Activated B cell treated with CpG ODN at 0.5 μM for 24 hours (primary cell): Measurements from ENCODE around the gene TRPC4. TPM values are rescaled to one million over a fixed set of nuclear protein-coding genes. Genes with fewer than 3 reads are reported as not detected.

Experiments used
- ATAC-seq: fragments of 200-7000 bp; cut with Tn5 transposase; one replicate; pipeline ENCODE4 v1.10.0; 2021; ENCODE audit warnings: low read depth, mild to moderate bottlenecking, moderate library complexity
- CTCF ChIA-PET: fragments of 350-600 bp; sonication (Branson Sonifier 250); formaldehyde crosslinking; loops from one replicate; lab custom pipeline; 2021; ENCODE audit warnings: antibody characterized with exemption; lab: Charles Lee
- POLR2A ChIA-PET: fragments of 350-600 bp; sonication (Branson Sonifier 250); formaldehyde crosslinking; loops from one replicate; lab custom pipeline; 2021; ENCODE audit warnings: antibody characterized with exemption; lab: Charles Lee
- DNase-seq: peaks from one replicate; pipeline ENCODE4 v3.0.0; 2022
- H3K27ac Mint-ChIP-seq: one replicate; pipeline ENCODE4 v1.8.0; 2020; ENCODE audit warnings: mixed read lengths
- H3K27me3 Mint-ChIP-seq: one replicate; pipeline ENCODE4 v1.8.0; 2021; ENCODE audit warnings: mixed read lengths
- H3K36me3 Mint-ChIP-seq: one replicate; pipeline ENCODE4 v1.8.0; 2021; ENCODE audit warnings: low read depth, mixed read lengths
- H3K4me1 Mint-ChIP-seq: one replicate; pipeline ENCODE4 v1.8.0; 2021; ENCODE audit warnings: mixed read lengths
- H3K4me3 Mint-ChIP-seq: one replicate; pipeline ENCODE4 v1.8.0; 2020; ENCODE audit warnings: mild to moderate bottlenecking, mixed read lengths
- H3K9me3 Mint-ChIP-seq: one replicate; pipeline ENCODE4 v1.8.0; 2020; ENCODE audit warnings: mixed read lengths
- intact Hi-C: fragments of 100-400 bp; cut with micrococcal nuclease; formaldehyde crosslinking; loops from one replicate; pipeline ENCODE4 v1.15.1; 2024
- total RNA-seq: library from RNA; stranded (reverse); gene quantifications from 2 replicates; pipeline ENCODE4 v1.2.3, GENCODE V29; 2022
- TF ChIP-seq, protein P1 (sequence below): fragments of 200-600 bp; IDR thresholded peaks from one replicate; pipeline ENCODE4 v1.8.0; 2022; ENCODE audit warnings: antibody characterized with exemption, mild to moderate bottlenecking

Gene TRPC4
- total RNA-seq, result not detected in 2 replicates

DNA sequence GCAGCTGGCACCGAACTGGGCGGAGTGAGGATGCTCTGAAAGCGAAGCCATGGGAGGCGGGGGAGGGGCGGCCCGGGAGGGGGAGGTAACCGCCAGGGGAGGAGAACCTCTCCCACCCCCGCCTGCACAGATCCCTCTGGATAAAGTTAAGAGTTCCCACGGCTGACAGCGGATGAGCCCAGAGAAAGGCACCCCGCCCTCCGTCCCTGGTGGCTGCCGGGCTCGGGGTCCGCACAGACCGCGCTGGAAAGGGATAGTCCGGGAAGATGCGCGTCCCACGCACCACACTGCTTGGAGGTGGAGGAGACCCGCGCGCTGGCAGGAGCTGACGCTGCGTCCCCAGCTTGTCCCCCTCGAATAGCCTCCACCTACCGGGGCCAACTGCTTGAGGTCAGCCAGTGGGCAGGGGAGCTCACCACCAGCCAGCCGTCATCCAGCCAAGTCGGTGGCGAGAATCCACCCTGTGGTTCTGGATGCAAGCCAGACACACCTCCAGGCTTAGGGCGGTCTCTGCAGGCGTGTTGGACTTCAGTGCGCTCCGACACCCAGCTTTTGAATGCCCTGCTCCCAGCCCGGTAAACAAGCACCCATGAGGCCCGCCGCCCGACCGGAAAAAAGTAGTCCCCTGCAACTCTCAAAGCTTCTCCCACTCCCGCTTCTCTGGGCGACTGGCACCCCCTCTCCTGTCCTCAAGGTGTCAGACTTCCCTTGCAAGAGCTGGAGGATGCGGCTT lies at the start of gene TRPC4:
TRPC4 (minus strand) TSS at position 17 of the 733 bp plus-strand sequence. CDS start 86,439 bp downstream, outside the sequence.
- TF ChIP-seq, protein P1, sequence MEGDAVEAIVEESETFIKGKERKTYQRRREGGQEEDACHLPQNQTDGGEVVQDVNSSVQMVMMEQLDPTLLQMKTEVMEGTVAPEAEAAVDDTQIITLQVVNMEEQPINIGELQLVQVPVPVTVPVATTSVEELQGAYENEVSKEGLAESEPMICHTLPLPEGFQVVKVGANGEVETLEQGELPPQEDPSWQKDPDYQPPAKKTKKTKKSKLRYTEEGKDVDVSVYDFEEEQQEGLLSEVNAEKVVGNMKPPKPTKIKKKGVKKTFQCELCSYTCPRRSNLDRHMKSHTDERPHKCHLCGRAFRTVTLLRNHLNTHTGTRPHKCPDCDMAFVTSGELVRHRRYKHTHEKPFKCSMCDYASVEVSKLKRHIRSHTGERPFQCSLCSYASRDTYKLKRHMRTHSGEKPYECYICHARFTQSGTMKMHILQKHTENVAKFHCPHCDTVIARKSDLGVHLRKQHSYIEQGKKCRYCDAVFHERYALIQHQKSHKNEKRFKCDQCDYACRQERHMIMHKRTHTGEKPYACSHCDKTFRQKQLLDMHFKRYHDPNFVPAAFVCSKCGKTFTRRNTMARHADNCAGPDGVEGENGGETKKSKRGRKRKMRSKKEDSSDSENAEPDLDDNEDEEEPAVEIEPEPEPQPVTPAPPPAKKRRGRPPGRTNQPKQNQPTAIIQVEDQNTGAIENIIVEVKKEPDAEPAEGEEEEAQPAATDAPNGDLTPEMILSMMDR, result no peak
- Mint-ChIP-seq H3K36me3 (no peaks in the 10 kb centered on the region), H3K27me3 (peaks cover 22% of the 10 kb centered on the region), H3K27ac (no peak within 1 kb of the TSS), H3K9me3 (no peaks in the 10 kb centered on the region), H3K4me1 (peaks cover 8% of the 10 kb centered on the region), H3K4me3 (no peak within 1 kb of the TSS)
- ChIA-PET POLR2A (no interaction called here), CTCF (no interaction called here)
- ATAC-seq, result no peak
- intact Hi-C loops, result no loop called here
- no peak for DNase-seq

DNA sequence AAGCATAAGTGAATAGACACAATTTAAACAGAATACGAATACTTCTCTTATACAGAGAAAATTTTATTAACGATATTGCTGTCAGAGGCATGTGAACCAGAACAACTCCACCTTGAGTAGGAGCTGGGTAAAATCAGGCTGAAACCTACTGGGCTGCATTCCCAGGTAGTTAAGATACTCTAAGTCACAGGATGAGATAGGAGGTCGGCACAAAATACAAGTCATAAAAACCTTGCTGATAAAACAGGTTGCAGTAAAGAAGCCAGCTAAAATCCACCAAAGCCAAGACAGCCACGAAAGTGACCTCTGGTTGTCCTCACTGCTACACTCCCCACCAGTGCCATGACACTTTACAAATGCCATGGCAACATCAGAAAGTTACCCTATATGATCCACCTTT lies 49.2 kb upstream of the TRPC4 start:
- POLR2A ChIA-PET, result no interaction called here
- H3K9me3 Mint-ChIP-seq, result peaks cover 2% of the 10 kb centered on the region
- intact Hi-C loops, result no loop called here
- CTCF ChIA-PET, result no interaction called here
- ATAC-seq (no peak), DNase-seq (no peak)
- H3K4me3 Mint-ChIP-seq, result no peak overlapping the region
- TF ChIP-seq, protein P1, result no peak
- H3K4me1 Mint-ChIP-seq, result no peaks in the 10 kb centered on the region
- H3K27ac Mint-ChIP-seq, result no peak overlapping the region
- no peaks in the 10 kb centered on the region for H3K27me3 Mint-ChIP-seq
- H3K36me3 Mint-ChIP-seq, result no peaks in the 10 kb centered on the region

DNA sequence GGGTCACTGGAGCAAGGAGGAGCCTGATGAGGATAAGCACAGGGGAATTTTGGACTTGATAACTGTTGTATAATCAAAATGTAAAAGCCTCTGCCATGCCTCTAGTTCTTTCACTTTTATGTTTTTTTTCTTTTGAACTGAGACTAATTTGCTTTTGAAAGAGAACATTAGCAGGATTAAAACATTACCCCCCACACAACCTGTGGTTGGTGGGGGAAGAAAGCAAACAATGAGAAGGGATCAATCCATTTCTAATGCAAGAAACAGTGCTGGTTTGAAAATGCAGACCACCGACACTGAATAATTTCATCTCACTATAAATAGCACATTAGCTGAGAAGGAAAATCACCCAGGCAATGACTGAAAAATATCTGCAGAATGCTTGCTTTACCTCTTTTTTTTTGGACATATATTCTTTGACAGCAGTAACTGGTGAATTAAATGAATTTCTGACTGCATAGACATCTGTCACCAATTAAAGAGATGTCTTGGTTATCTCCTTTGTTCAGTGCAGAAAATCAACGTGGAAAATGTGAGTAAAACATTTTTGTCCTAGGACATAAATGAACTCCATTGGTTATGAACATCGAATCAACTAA lies 48.6 kb upstream of the TRPC4 start:
- intact Hi-C loops, result no loop called here

DNA sequence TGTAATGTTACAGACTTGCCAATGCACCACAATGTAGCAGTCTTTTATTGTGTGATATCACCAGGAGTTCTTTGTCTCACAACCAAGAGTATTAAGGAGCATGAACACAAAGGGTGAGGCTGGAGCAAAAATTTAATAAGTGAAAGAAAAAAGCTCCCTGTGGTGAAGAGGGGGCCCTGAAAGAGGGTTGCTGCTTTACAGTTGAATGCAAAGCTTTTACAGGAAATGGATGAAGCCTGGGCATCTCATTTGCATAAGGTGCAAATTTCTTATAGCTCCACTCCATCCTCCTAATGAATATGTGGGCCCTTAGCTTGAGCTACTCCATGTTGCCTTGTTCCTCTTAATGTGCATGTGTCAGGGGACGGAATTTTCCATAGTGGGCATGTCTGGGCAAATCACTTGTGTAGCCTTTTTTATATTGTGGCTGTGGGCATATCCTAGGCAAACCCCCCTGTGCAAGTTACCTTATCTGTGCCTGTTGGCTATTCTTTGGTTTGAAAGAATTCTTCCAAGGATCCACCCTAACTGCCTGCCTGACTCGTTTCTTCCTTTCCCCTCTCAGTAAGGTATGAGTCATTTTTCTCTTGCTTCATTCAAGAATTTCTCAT lies 45.3 kb upstream of the TRPC4 start:
- TF ChIP-seq, protein P1, result no peak
- Mint-ChIP-seq H3K9me3 (peaks cover 2% of the 10 kb centered on the region), H3K36me3 (no peaks in the 10 kb centered on the region), H3K4me1 (no peaks in the 10 kb centered on the region), H3K27me3 (no peaks in the 10 kb centered on the region), H3K4me3 (no peak overlapping the region), H3K27ac (no peak overlapping the region)
- no peak for DNase-seq
- intact Hi-C loops, result no loop called here
- POLR2A ChIA-PET, result no interaction called here
- ATAC-seq, result no peak
- CTCF ChIA-PET, result no interaction called here

More for the DNA sequence above, 48.6 kb upstream of the TRPC4 start:
- no peak overlapping the region for H3K27ac Mint-ChIP-seq
- peaks cover 2% of the 10 kb centered on the region for H3K9me3 Mint-ChIP-seq
- POLR2A ChIA-PET, result no interaction called here
- H3K36me3 Mint-ChIP-seq, result no peaks in the 10 kb centered on the region
- no peaks in the 10 kb centered on the region for H3K27me3 Mint-ChIP-seq
- H3K4me1 Mint-ChIP-seq, result no peaks in the 10 kb centered on the region
- ATAC-seq, result no peak
- DNase-seq, result no peak
- TF ChIP-seq, protein P1, result no peak
- no peak overlapping the region for H3K4me3 Mint-ChIP-seq
- CTCF ChIA-PET, result no interaction called here

DNA sequence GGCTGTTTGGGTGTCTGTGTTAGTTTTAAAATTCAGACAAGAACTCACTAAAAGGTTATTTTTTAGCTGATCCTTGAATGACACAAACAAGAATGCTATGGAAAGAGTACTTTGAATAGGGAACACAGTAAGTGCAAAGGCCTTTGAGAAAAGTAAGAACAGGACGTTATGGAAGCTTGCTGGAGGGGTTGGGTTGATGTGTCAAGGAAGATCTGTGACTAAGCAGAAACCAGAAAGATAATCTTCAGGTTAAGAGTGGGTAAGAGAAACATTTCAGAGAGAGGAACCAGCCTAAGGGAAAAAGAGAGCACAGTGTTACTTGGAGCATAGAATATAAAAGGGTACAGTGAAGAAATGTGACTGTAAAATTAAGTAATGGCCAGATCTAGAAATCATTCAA lies 41.2 kb upstream of the TRPC4 start:
- H3K36me3 Mint-ChIP-seq, result no peaks in the 10 kb centered on the region
- TF ChIP-seq, protein P1, result no peak
- no peaks in the 10 kb centered on the region for H3K4me1 Mint-ChIP-seq
- H3K9me3 Mint-ChIP-seq, result peaks cover 2% of the 10 kb centered on the region
- no peaks in the 10 kb centered on the region for H3K27me3 Mint-ChIP-seq
- intact Hi-C loops, result no loop called here
- POLR2A ChIA-PET, result no interaction called here
- DNase-seq (no peak), ATAC-seq (no peak)
- H3K4me3 Mint-ChIP-seq, result no peak overlapping the region
- no peak overlapping the region for H3K27ac Mint-ChIP-seq
- CTCF ChIA-PET, result no interaction called here
